HG02610 (cell line): ENCODE measurements around the gene EFNA5.
"Not testable (repeated sequence)": the region's sequence is repeated elsewhere in the genome, so short reads cannot be mapped to it uniquely, and the experiment has no call there.

ENCODE experiments used
- ATAC-seq: cut with Tn5 transposase; IDR thresholded peaks from one replicate; pipeline ENCODE4 v1.9.1; 2021; ENCODE audit warnings: mild to moderate bottlenecking, moderate library complexity; ENCODE audit not compliant: unreplicated experiment

EFNA5 gene

GRCh38 chr5:107356891-107357290, 313.8 kb downstream of the EFNA5 start:
- no peak for ATAC-seq

GRCh38 chr5:107352576-107352975, 318.2 kb downstream of the EFNA5 start:
- no peak for ATAC-seq

GRCh38 chr5:107346580-107346979, 324.2 kb downstream of the EFNA5 start:
- ATAC-seq: not testable (repeated sequence)

GRCh38 chr5:107342371-107342770, 328.4 kb downstream of the EFNA5 start:
- ATAC-seq: no peak

- ATAC-seq: no peak
Observed at GRCh38 chr5:107341376-107342084, 329.2 kb downstream of the EFNA5 start.

- ATAC-seq: no peak
Observed at GRCh38 chr5:107340631-107341030, 330.1 kb downstream of the EFNA5 start.

- ATAC-seq: no peak
Observed at GRCh38 chr5:107338335-107338734, 332.4 kb downstream of the EFNA5 start.

- no peak for ATAC-seq
Observed at GRCh38 chr5:107337281-107337680, 333.5 kb downstream of the EFNA5 start.

GRCh38 chr5:107331882-107332281, 338.9 kb downstream of the EFNA5 start:
- no peak for ATAC-seq

GRCh38 chr5:107331312-107331711, 339.4 kb downstream of the EFNA5 start:
- ATAC-seq: no peak

- no peak for ATAC-seq
Observed at GRCh38 chr5:107330903-107331302, 339.8 kb downstream of the EFNA5 start.

- no peak for ATAC-seq
Observed at GRCh38 chr5:107329850-107330249, 340.9 kb downstream of the EFNA5 start.
